HG02938 (cell line): ENCODE results near the gene RHBDL1.
"Not testable (repeated sequence)": the region's sequence is repeated elsewhere in the genome, so short reads cannot be mapped to it uniquely, and the experiment has no call there.

Experiments used
- ATAC-seq: cut with Tn5 transposase; IDR thresholded peaks from one replicate; pipeline ENCODE4 v1.9.1; 2021; ENCODE audit warnings: mild to moderate bottlenecking, moderate library complexity; ENCODE audit not compliant: unreplicated experiment

RHBDL1 gene

DNA sequence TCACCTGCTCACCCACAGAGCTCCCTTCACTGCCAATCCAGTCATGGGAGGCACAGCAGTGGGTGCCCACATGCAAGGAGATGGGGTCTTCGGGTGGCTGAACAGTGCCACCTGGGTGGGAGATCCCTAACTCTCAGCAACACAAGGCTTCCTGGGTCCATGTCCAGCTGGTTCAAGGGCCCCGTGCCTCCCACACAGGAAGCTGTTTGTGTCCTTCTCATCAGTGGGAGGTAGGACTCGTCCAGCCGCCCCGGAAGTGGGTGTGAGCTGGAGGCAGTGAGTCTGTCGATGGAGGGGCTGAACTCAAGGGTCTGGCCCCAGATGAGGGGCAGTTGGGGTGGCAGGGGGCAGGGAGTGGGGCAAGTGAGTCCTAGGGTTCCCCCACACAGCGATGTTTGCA is 28.6 kb downstream of the RHBDL1 start:
- ATAC-seq: no peak

- no peak for ATAC-seq
Observed at GRCh38 chr16:704552-705380, 29.3 kb downstream of the RHBDL1 start.

GRCh38 chr16:705431-706188 is 30.1 kb downstream of the RHBDL1 start, which contains the start of gene FBXL16:
Gene FBXL16 (minus strand): TSS chr16:705801. CDS start chr16:697405, 8,396 bp downstream.
- no peak for ATAC-seq

DNA sequence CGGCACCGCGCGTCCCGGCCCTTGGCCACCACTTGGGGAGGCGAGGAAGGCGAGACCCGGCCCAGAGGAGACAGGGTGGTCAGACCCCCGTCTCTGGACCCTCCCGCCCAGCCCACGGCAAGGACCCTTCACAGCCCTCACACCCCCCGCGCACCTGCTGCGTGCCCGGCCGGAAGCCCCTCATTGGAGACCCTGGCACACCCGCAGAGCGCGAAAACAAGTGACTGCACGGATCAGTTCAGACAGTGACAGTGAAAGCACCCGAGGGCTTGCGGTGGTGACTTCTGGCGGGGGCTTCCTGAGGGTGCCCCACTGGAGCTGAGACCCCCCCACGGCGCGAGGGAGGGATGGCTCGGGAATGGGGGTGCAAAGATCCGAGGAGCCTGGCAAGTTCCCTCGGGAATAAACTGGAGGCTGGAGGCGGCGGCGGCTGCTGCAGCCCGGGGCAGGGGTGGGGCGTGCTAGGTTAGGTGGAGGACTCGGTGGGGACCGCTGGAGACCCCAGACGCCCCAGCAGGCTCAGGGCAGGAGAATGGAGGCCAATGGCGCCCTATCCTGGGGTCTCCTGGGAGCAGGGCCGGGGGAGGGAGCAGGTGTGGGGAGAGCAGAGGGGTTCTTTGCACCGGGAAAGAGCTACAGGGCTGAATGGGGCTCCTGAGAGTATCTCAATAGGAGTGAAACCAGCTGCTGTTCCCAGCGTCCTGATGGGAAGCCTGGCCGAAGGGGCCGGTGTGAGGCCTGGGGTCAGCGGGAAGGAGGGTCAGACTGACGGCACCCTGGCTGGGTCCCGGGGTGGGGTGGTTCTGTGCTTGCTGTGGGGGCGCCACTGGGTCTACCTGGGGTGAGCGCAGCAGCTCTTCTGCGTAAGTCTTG is 31.0 kb downstream of the RHBDL1 start:
- ATAC-seq: no peak

- no peak for ATAC-seq
Observed at GRCh38 chr16:707062-707538, 31.6 kb downstream of the RHBDL1 start.

DNA sequence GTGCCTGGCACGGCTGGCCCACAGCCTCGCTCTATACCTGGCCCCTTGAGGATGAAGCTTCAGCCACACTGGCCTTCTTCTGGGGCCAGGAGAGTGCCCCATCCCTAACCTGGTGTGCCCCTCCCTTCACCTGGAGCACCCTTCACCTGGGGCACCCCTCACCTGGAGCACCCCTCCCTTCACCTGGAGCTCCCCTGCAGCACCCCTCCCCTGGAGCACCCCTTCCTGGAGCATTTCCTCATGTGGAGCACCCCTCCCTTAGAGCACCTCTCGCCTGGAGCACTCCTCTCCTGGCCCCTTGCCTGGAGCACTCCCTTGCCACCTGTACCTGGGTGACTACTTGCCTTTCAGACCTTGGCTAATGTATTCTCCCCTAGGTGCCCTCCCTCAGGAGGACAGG is 32.5 kb downstream of the RHBDL1 start:
- no peak for ATAC-seq

GRCh38 chr16:708959-709358 is 33.5 kb downstream of the RHBDL1 start:
- ATAC-seq: no peak

- no peak for ATAC-seq
Observed at GRCh38 chr16:709566-710499, 34.4 kb downstream of the RHBDL1 start.

DNA sequence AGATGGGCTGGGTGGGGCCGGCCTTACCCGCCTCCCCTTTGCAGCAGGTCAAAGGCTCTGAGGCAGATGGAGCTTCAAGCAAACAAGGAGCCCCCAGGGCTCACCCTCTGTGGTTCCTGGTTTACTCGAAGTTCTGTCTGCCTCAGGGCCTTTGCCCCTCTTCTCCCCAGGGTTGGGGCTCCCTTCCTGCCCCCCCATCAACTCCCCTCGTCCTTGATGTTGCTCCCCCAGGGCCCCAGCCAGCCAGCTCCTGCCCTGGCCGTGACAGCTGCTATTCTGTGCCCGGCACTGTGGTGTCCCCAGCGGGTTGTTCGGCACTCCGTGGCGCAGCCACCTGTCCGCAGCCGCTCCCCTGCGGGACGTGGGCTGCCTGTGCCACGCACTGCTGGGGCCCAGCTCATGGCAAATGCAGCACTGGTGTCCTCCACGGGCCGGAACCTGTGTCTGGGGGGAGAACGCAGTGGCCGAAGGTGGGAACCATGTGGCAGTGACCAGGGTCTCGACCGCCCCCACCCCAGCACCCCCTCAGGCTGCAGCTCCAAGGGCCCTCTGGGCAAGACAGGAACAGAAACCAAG is 35.1 kb downstream of the RHBDL1 start:
- no peak for ATAC-seq

DNA sequence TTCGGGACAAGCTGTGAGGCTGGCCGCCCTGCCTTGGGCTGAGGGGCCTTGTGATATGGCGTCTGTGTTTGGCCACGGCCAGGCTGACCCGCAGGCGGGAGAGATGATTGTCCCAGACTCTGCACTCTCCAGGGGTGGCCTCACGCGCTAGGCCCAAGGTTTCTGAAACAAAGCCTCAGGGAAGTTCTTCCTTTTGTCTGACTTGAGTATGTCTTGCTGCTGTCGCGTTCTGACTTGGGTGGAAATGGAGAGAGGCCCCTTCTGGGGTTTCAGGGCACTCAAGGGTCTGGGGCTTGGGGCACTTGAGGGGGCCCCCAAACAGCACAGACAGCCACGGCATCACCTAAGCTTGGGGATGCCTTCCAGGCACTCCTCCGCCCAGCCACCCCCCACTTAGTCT is 35.6 kb downstream of the RHBDL1 start:
- ATAC-seq: no peak

DNA sequence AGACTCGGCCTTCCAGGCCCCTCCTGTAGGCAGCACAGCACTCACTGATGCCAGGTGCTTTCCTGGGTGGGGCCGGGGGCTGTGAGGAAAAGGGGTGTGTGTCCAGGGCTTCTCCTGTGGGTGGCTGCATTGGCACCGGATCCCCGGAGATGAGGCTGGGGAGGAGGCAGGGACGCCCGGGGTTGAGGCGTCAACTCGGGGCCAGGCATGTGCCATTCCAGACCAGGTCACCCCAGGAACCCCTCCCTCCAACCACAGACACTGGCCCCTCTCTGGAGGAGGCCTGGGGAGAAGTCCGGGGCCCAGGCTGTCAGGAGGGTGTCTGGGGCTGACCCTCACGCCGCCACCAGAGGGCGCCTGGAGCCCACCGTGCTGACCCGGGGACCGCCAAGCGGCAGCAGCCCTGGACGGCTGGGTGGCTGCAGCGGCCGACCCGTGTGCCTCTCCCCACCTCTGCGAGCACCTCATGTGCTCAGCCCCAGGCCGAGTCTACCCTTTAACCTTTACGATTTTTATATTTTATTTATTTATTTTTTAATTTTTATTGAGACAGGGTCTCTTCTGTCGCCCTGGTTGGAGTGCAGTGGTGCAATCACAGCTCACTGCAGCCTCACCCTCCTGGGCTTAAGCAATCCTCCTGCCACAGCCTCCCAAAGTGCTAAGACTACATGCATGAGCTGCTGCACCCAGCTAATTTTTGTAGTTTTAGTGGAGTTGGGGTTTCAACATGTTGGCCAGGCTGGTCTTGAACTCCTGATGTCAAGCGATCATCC is 36.3 kb downstream of the RHBDL1 start:
- no peak for ATAC-seq

DNA sequence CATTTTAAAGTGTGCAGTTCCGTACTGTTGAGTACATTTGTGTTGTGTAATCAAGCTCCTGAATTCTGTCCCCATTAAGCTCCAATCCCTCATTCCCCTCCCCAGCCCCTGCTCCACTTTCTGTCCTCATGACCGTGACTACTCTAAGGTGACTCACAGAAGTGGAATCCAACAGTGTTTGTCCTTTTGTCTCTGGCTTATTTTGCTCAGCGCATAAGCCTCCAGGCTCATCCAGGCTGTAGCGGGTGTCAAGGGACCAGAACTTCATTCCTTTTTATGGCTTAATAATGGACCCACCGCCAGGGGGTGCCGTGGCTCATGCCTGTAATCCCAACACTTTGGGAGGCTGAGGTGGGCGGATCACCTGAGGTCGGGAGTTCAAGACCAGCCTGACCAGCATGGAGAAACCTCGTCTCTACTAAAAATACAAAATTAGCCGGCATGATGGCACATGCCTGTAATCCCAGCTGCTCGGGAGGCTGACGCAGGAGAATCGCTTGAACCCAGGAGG is 37.3 kb downstream of the RHBDL1 start:
- ATAC-seq: not testable (repeated sequence)

DNA sequence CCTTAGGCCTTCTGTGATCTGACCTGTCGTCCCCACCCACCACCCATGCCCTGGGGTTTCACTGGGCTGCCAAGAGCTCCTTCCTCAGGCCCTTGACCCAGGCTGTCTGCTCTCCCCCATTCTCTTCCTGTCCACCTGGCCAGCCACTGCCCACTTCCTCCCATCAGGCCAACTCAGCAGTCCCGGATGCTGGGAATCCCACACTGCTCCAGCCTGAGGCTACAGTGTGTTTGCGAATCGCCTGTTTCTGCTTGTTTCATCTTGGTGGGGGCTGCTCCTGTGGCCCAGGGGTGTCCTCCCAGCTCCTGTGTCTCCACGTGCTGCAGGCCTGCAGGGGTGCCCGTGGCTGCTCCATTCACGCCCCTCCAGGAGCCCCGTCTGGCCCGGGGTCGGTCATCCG is 38.6 kb downstream of the RHBDL1 start:
- no peak for ATAC-seq

- peak; percentile 52 for ATAC-seq
Observed at GRCh38 chr16:714558-715476, 39.3 kb downstream of the RHBDL1 start, which contains the start of gene METRN. Gene METRN (plus strand): TSS chr16:715118. CDS start chr16:715290, 172 bp downstream.

DNA sequence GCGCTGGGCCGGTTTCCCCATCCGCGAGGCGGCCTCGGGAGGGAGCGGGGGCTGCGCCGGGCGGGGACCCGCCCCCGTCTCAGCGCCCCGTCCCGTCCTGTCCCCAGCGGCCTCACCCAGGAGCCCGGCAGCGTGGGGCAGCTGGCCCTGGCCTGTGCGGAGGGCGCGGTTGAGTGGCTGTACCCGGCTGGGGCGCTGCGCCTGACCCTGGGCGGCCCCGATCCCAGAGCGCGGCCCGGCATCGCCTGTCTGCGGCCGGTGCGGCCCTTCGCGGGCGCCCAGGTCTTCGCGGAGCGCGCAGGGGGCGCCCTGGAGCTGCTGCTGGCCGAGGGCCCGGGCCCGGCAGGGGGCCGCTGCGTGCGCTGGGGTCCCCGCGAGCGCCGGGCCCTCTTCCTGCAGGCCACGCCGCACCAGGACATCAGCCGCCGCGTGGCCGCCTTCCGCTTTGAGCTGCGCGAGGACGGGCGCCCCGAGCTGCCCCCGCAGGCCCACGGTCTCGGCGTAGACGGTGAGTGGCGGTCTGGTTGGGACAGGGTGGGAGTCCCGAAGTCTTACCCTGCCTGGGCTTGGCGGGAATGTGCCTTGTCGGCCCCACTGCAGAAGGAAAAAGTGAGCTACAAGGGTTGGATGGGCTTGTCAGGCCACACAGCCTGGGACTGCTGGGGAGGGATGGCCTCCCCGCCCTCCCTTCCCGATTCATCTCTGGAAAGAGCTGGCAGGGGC is 40.2 kb downstream of the RHBDL1 start:
- no peak for ATAC-seq

DNA sequence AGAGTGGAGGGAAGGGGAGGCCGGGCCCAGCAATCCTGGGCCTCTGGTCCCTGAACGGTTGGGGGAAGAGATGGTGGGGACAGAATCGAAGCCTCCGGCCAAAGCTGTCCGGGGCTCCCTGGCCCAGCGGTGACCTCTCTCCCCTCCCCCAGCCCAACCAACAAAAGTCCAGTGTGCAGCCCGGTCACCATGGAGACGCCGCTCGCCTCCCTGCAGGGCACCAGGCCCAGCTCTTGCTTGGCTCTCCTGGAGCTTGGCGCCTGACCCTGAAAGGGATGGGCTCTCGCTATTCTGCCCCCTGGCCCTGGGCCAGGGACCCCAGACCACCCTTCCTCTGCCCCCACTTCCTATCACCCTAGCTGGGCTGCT is 40.7 kb downstream of the RHBDL1 start:
- ATAC-seq: no peak
